GM18498 (cell line): ENCODE data around the gene REPS2.
"Not testable (repeated sequence)": the region's sequence is repeated elsewhere in the genome, so short reads cannot be mapped to it uniquely, and the experiment has no call there.

Experiments used
- ATAC-seq: cut with Tn5 transposase; IDR thresholded peaks from one replicate; pipeline ENCODE4 v1.9.1; 2021; ENCODE audit warnings: mild to moderate bottlenecking, moderate library complexity; ENCODE audit not compliant: unreplicated experiment

REPS2 gene

GRCh38 chrX:16962661-16963060 lies 16.2 kb downstream of the REPS2 start:
- ATAC-seq = not testable (repeated sequence)

- ATAC-seq = no peak
These were observed 16.8 kb downstream of the REPS2 start for GRCh38 chrX:16963216-16963615.

GRCh38 chrX:16964976-16965375 lies 18.5 kb downstream of the REPS2 start:
- ATAC-seq = not testable (repeated sequence)

GRCh38 chrX:16966752-16967448 lies 20.4 kb downstream of the REPS2 start:
- no peak for ATAC-seq

GRCh38 chrX:16968753-16969152 lies 22.3 kb downstream of the REPS2 start:
- not testable (repeated sequence) for ATAC-seq

GRCh38 chrX:16970977-16971376 lies 24.5 kb downstream of the REPS2 start:
- no peak for ATAC-seq

- no peak for ATAC-seq
These were observed 25.2 kb downstream of the REPS2 start for GRCh38 chrX:16971694-16972093.

- no peak for ATAC-seq
These were observed 28.8 kb downstream of the REPS2 start for GRCh38 chrX:16975233-16975632.

- no peak for ATAC-seq
These were observed 31.3 kb downstream of the REPS2 start for GRCh38 chrX:16977771-16978170.

- no peak for ATAC-seq
These were observed 31.9 kb downstream of the REPS2 start for GRCh38 chrX:16978193-16978984.

- no peak for ATAC-seq
These were observed 32.8 kb downstream of the REPS2 start for GRCh38 chrX:16979226-16979625.

GRCh38 chrX:16981209-16981608 lies 34.8 kb downstream of the REPS2 start:
- ATAC-seq = no peak

GRCh38 chrX:16981980-16982379 lies 35.5 kb downstream of the REPS2 start:
- ATAC-seq = no peak

GRCh38 chrX:16983051-16983450 lies 36.6 kb downstream of the REPS2 start:
- no peak for ATAC-seq

GRCh38 chrX:16985286-16985685 lies 38.8 kb downstream of the REPS2 start:
- no peak for ATAC-seq

GRCh38 chrX:16986169-16986568 lies 39.7 kb downstream of the REPS2 start:
- no peak for ATAC-seq

GRCh38 chrX:16989750-16990149 lies 43.3 kb downstream of the REPS2 start:
- no peak for ATAC-seq

GRCh38 chrX:16990839-16991238 lies 44.4 kb downstream of the REPS2 start:
- ATAC-seq = no peak

GRCh38 chrX:16992445-16992844 lies 46.0 kb downstream of the REPS2 start:
- ATAC-seq = no peak

- no peak for ATAC-seq
These were observed 46.5 kb downstream of the REPS2 start for GRCh38 chrX:16992951-16993350.

GRCh38 chrX:16993791-16994318 lies 47.4 kb downstream of the REPS2 start:
- no peak for ATAC-seq

- ATAC-seq = no peak
These were observed 48.3 kb downstream of the REPS2 start for GRCh38 chrX:16994736-16995135.
